LNCAP (cell line): ENCODE measurements around the gene PDE11A.

Source experiments
- TF ChIP-seq, protein P1 (sequence below): fragments of 450-650 bp; IDR thresholded peaks from 2 replicates; pipeline ENCODE4 v1.5.1; 2017; ENCODE audit warnings: mild to moderate bottlenecking

PDE11A gene

DNA sequence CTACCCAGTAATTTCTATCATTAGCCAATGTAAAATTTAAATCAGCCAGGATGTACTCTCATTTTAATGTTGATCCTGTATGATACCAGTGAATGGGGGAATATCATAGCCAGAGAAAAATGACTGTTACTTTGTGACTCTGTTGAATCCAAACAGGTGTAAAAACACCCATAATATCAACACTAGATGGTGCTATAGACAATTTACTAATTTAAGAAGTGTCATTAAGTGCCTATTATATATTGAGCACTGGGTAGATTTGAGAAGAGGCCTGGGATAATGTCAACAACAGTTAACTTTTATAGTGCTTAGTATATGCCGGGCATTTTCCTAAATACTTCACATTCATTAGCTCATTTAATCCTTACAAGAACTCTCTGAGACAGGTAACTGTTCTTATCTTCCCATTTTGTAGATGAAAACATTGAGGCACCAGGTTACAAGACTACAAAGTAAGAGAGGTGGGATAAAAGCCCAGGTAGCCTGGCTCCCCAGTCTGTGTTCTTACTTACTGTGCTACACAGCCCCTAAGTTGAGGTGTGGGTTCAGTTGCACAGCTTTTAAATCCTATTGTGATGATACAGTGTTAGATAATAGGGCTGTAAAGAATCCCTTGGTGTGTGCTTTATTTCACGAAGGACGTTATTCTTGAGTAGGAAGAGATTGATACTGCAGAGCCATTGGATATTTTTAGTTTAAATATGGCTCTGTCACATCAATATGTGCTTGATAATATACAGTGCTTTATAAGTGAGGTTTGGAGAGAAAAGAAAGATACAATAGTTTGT lies 354.6 kb downstream of the PDE11A start:
- TF ChIP-seq, protein P1, sequence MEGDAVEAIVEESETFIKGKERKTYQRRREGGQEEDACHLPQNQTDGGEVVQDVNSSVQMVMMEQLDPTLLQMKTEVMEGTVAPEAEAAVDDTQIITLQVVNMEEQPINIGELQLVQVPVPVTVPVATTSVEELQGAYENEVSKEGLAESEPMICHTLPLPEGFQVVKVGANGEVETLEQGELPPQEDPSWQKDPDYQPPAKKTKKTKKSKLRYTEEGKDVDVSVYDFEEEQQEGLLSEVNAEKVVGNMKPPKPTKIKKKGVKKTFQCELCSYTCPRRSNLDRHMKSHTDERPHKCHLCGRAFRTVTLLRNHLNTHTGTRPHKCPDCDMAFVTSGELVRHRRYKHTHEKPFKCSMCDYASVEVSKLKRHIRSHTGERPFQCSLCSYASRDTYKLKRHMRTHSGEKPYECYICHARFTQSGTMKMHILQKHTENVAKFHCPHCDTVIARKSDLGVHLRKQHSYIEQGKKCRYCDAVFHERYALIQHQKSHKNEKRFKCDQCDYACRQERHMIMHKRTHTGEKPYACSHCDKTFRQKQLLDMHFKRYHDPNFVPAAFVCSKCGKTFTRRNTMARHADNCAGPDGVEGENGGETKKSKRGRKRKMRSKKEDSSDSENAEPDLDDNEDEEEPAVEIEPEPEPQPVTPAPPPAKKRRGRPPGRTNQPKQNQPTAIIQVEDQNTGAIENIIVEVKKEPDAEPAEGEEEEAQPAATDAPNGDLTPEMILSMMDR = peak; percentile 43; the same call in 1 of the 2 replicates

DNA sequence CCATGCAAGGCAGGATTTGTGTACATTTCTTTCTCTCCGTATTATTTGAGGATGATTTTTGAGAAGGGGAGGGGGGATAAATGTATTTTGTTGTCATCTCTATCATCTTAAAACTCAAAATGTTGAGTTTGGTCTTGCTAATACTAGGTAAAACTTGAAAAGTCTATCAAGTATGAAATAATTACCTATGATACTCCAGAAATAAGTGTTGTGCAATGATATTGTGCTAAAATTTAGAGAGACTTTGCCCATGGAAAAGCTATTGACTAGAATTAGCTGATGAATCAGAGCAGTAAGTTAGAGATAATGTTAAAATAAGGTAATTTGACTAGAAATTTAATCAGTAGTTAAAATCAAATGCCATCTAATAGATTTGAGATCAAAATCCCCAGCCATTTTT lies 356.1 kb downstream of the PDE11A start:
- TF ChIP-seq, protein P1 = no peak

DNA sequence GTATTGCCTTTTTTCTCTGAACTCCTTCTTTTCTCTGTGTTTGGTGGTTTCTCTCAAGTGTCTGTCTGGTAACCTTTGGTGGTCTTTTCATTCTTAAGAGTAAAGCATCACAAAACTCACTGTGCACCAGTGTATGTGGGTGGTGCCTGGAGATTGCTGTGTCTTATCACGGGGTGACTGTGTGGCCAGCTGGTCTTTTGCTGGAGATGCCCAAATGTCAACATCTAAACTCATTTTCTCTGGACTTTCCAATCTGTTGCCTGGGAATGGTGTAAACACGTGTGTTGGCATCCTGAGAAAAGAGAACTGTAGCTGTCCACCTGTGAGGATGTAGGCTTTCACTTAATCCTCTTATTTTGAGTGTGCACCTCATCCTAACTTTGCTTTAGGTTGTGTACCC lies 356.8 kb downstream of the PDE11A start:
- TF ChIP-seq, protein P1 = no peak

DNA sequence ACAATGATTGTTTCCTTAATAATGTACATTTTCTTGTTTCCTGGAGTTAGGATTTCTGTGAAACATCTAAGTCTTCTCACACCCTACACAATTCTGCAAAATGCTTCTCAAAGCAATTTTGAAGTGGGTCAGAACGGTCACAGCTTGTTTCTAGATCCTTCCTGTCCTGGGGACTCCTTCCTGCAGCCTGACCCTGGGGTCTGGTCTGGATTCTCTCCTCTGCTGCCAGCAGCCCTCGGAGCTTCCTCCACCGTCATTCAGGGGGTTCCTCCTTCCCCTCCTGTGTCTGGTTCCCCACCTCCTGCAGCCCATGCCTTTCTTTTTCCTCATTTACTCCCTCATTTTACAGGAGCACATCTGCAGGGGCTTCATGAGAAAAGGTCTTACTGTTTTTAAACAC lies 357.9 kb downstream of the PDE11A start:
- TF ChIP-seq, protein P1 = no peak

DNA sequence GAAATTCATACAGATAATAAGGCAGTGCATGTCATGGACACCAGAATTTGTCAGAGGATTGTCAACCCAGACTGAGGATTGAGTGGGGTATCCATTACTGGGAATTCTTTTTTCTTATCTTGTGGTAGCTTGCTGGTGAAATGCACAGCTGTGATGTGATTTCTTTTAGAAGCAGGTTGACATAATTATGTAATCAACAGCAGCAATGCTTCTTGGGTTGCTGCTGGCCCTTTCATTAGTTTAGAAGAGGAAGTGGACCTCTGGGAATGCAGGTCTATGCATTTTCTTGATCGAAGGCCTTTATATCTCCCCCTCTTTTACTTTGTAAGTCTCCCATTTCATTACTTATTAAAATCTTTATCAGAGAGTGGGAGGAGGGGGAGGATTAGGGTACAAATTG lies 360.1 kb downstream of the PDE11A start:
- TF ChIP-seq, protein P1 = no peak

DNA sequence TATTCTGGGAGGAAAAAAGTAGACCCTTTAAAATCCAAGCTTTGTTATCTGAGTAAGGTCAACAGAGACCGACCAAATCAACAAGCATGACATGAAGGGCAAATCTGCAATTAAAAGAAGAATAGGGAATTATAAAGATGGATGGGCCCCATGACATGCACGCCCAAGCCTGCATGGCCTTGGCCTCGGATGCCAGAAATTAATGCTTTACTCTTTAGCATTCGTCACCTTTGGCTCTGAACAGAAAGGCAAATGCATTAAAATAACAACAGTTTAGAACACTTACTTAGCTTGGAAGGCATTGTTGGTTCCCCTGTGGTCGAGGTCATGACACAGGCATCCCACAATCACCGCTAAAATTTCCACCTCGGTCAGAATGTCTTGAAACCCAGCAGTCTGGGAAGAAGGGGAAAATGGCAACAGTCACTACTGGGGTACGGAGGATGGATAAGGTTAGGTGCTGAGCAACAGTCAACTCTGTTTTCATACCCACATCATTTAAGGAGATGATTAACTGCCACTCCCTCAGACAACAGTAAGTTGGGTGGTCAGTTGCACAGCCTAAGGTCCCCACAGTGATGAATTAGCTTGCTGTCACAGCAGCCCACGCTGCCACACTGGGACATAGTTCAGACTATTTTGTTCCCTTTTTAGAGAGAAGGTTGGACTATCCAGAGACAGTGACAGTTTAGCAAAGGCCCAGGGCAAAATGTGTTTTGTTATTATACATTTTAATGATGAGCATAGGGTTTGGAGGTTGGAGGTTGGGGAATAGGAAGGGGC lies 360.9 kb downstream of the PDE11A start:
- TF ChIP-seq, protein P1 = no peak

DNA sequence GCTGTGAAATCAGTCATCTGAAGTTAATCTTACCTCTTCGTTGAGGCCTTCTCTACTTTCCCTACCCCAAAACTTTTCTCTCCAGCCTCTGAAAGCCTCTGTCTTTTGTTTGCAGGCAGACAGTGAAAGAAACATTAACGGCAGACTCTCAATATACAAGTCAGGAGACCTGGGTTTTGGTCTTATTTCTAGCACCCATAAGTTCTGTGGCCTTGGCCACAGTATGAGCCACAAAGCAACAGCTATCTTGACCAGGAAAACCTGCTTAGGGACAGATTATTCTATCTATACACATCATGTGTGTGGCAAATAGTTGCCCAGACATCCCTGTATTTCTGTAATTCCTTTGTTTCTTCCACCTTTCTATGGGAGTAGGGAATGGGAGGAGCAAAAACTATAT lies 361.7 kb downstream of the PDE11A start:
- TF ChIP-seq, protein P1 = no peak
